Bronchial smooth muscle cell (primary cell): Measurements from ENCODE around the gene GALNT10. TPM values are rescaled to one million over a fixed set of nuclear protein-coding genes. Genes with fewer than 3 reads are reported as not detected.

ENCODE experiments used
- total RNA-seq: library from RNA; depleted of rRNA; stranded (reverse); fragments of >200 nt; gene quantifications from 2 replicates; pipeline ENCODE4 v1.2.1, GENCODE V29; 2014

Gene GALNT10
- total RNA-seq = 34.6 and 35.9 TPM in 2 replicates

GRCh38 chr5:154190595-154191304, at the start of gene GALNT10:
Gene GALNT10 (plus strand): TSS chr5:154190733. CDS start chr5:154190867, 134 bp downstream.

GRCh38 chr5:154445422-154446194, 255.1 kb downstream of the GALNT10 start, which contains the start of gene SAP30L:
Gene SAP30L (plus strand): TSS chr5:154445997. CDS start chr5:154446605, 608 bp downstream.

Other genes starting within 250 kb of the GALNT10 start
- 18.9 and 20.6 TPM in 2 replicates for gene FAM114A2, start 151.8 kb upstream of the GALNT10 start, total RNA-seq
- gene MFAP3, start 151.8 kb upstream of the GALNT10 start, total RNA-seq = 36.1 and 38.0 TPM in 2 replicates